Stomach (tissue), 9 donors: ENCODE data around the gene RPH3AL. TPM values are rescaled to one million over a fixed set of nuclear protein-coding genes. Genes with fewer than 3 reads are reported as not detected.

Experiments used
- DNase-seq, 2 donors: peaks; one replicate each; pipeline versions ENCODE4 v3.0.0 to v3.0.0-alpha.2; 2013 to 2019
- H3K27ac ChIP-seq, 5 donors: fragments of 200-600 bp in 4 of 5; sonication (generic) in 4 of 5; one replicate each; pipeline ENCODE4 v1.5.1; 2013 to 2019; ENCODE audit warnings: mild to moderate bottlenecking in 1 of 5, moderate library complexity in 1 of 5
- H3K27me3 ChIP-seq, 3 donors: fragments of 200-600 bp; sonication (generic); one replicate each; pipeline ENCODE4 v1.5.1; 2017 to 2019; ENCODE audit warnings: mixed run types in 1 of 3
- H3K36me3 ChIP-seq, 4 donors: fragments of 200-600 bp; sonication (generic); 1 replicate in 3 of 4; 2 replicates in 1 of 4; pipeline ENCODE4 v1.5.1; 2016 to 2019
- H3K4me1 ChIP-seq, 4 donors: fragments of 200-600 bp; sonication (generic); one replicate each; pipeline ENCODE4 v1.5.1; 2016 to 2019
- H3K4me3 ChIP-seq, 4 donors: fragments of 200-600 bp; sonication (generic) in 3 of 4; one replicate each; pipeline ENCODE4 v1.5.1; 2016 to 2019; ENCODE audit warnings: mild to moderate bottlenecking in 1 of 4
- H3K9me3 ChIP-seq, 4 donors: fragments of 200-600 bp; sonication (generic); one replicate each; pipeline ENCODE4 v1.5.1; 2016 to 2019
- EP300 ChIP-seq: sonication (generic); formaldehyde crosslinking; IDR thresholded peaks from one replicate; pipeline ENCODE4 v1.6.1; 2017; ENCODE audit warnings: antibody characterized with exemption
- POLR2A ChIP-seq, 4 donors: fragments of 450-650 bp; IDR thresholded peaks; one replicate each; pipeline ENCODE4 v1.6.1; 2016; ENCODE audit warnings: antibody characterized with exemption in 4 of 4, control low read depth in 2 of 4, mild to moderate bottlenecking in 1 of 4, moderate library complexity in 1 of 4
- POLR2AphosphoS5 ChIP-seq, 3 donors: sonication (generic); formaldehyde crosslinking; IDR thresholded peaks; one replicate each; pipeline ENCODE4 v1.6.1; 2016; ENCODE audit warnings: antibody characterized with exemption in 3 of 3
- WGBS, 5 donors: extraction: QIAGEN DNeasy Blood & Tissue Kit in 3 of 5; methylation state at CpG; one replicate each; pipeline versions ENCODE4 v1.1.5 to v1.1.7; 2013 to 2018; 5-methylcytosine and 5-hydroxymethylcytosine counted together
- intact Hi-C: fragments of 100-400 bp; cut with DNase I; formaldehyde crosslinking; loops from one replicate; pipeline ENCODE4 v1.15.1; 2023; ENCODE audit warnings: low total_unique reads
- polyA plus RNA-seq, 3 donors: library from polyadenylated mRNA; stranded (reverse); fragments of 200-250 nt; gene quantifications; one replicate each; pipeline ENCODE4 v1.2.3, GENCODE V29; 2013
- total RNA-seq, 5 donors: library from RNA; depleted of rRNA; stranded (reverse); fragments of >200 nt; gene quantifications; one replicate each; pipeline versions ENCODE4 v1.1.0 to v1.2.3, GENCODE V29; 2014 to 2016
- TF ChIP-seq, protein P1 (sequence below), 7 experiments: fragments of 450-650 bp in 4 of 7; fragments of 200-600 bp in 3 of 7; sonication (generic) in 3 of 7; IDR thresholded peaks; one replicate each; pipeline ENCODE4 v1.5.1; 2016 to 2019; ENCODE audit warnings: antibody characterized with exemption in 7 of 7, control low read depth in 2 of 7, mild to moderate bottlenecking in 1 of 7
- donor health status: healthy with polysubstance abuse.
- donor health status: Bipolar disorder and iron deficiency.
- donor health status: healthy.

RPH3AL gene
- total and polyA plus RNA-seq, 8 donors = 4.9 to 38.5 (median 17.4) TPM

DNA sequence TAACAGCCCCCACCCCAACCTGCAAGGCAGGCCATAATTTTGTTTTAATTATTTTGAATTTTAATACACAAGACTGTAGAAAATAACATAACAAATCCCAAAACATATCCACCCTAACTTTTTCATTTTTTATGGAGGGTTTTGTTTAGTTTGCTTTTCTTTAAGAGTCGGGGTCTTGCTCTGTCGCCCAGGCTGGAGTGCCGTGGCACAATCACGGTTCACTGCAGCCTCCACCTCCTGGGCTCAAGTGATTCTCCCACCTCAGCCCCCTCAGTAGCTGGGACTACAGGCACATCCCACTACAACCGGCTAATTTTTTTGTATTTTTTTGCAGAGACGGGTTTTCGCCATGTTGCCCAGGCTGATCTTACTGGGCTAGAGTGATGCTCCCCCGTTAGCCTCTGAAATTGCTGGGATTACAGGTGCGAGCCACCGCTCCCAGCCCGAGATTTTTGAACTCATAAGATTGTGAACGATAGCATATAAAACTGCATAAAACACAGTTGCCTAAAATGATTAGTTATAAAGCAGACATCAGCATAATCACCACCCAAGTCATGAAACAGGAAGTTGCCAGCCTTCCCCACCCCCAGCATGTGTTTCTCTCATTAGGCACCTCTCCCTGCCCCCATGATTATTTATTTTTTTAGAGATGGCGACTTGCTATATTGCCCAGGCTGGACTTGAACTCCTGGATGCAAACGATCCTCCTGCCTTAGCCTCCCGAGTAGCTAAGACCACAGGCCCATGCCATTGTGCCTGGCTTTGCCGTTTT is 157.6 kb downstream of the RPH3AL start:
- 83 to 88% (median 84%) methylated on average over 16 of the region's 16 CpGs for WGBS, 5 donors
- Histone ChIP-seq H3K27ac (no peak overlapping the region), H3K9me3 (no peaks in the 10 kb centered on the region), H3K4me1 (peaks cover 0 to 22% (median 12%) of the 10 kb centered on the region in 4 donors), H3K36me3 (no peaks in the 10 kb centered on the region), H3K4me3 (no peak overlapping the region), H3K27me3 (peaks cover 0 to 62% (median 8%) of the 10 kb centered on the region in 3 donors)
- no peak for DNase-seq
- TF ChIP-seq POLR2AphosphoS5 (IDR thresholded peaks at IDR 0.05) (no peak), POLR2A (IDR thresholded peaks at IDR 0.05) (no peak), EP300 (no peak)
- TF ChIP-seq, protein P1, sequence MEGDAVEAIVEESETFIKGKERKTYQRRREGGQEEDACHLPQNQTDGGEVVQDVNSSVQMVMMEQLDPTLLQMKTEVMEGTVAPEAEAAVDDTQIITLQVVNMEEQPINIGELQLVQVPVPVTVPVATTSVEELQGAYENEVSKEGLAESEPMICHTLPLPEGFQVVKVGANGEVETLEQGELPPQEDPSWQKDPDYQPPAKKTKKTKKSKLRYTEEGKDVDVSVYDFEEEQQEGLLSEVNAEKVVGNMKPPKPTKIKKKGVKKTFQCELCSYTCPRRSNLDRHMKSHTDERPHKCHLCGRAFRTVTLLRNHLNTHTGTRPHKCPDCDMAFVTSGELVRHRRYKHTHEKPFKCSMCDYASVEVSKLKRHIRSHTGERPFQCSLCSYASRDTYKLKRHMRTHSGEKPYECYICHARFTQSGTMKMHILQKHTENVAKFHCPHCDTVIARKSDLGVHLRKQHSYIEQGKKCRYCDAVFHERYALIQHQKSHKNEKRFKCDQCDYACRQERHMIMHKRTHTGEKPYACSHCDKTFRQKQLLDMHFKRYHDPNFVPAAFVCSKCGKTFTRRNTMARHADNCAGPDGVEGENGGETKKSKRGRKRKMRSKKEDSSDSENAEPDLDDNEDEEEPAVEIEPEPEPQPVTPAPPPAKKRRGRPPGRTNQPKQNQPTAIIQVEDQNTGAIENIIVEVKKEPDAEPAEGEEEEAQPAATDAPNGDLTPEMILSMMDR (IDR thresholded peaks at IDR 0.05) = no peak
- intact Hi-C loops = no loop called here

GRCh38 chr17:193841-194806 is 158.5 kb downstream of the RPH3AL start:
- peak in 1 of 2 donors; percentile 68 for DNase-seq
- H3K27ac ChIP-seq = no peak overlapping the region

DNA sequence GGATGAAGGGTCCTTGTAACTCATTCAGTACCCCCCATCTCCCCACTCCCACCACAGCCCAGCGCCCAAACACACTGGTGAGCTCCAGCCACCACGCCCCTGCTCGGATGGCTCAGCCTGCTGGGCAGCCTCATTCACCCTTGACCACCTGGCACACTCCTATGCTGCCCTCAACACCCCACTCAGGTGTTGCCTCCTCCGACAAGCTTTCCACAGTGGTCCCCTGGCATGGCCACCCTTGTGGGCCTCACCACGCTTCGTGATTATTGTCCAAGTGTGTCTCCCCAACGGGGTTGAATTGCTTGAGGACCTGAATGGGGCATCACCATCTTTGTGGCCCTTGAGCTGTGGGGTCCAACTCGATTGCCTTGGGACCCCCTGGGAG is 159.2 kb downstream of the RPH3AL start:
- TF ChIP-seq POLR2A (IDR thresholded peaks at IDR 0.05) = no peak
- TF ChIP-seq EP300 = no peak
- TF ChIP-seq, protein P1 (IDR thresholded peaks at IDR 0.05) = no peak
- no peak for TF ChIP-seq POLR2AphosphoS5 (IDR thresholded peaks at IDR 0.05)
- peaks cover 0 to 8% (median 0%) of the 10 kb centered on the region in 4 donors for H3K4me1 ChIP-seq
- peaks cover 0 to 52% (median 8%) of the 10 kb centered on the region in 3 donors for H3K27me3 ChIP-seq
- WGBS, 5 donors = 91 to 95% (median 92%) methylated on average over 7 to 8 of the region's 8 CpGs
- H3K36me3 ChIP-seq = no peaks in the 10 kb centered on the region
- H3K27ac ChIP-seq = no peak overlapping the region
- intact Hi-C loops = no loop called here
- no peak overlapping the region for H3K4me3 ChIP-seq
- no peak for DNase-seq
- no peaks in the 10 kb centered on the region for H3K9me3 ChIP-seq

More at GRCh38 chr17:193841-194806, 158.5 kb downstream of the RPH3AL start:
- H3K4me3 ChIP-seq = no peak overlapping the region
- no peaks in the 10 kb centered on the region for H3K36me3 ChIP-seq
- intact Hi-C loops = no loop called here
- 58 to 66% (median 60%) methylated on average over 29 to 31 of the region's 31 CpGs for WGBS, 5 donors
- peaks cover 0 to 56% (median 8%) of the 10 kb centered on the region in 3 donors for H3K27me3 ChIP-seq
- H3K4me1 ChIP-seq = peaks cover 0 to 13% (median 3%) of the 10 kb centered on the region in 4 donors
- TF ChIP-seq POLR2A (IDR thresholded peaks at IDR 0.05) (no peak), EP300 (no peak), POLR2AphosphoS5 (IDR thresholded peaks at IDR 0.05) (no peak)
- TF ChIP-seq, protein P1 (IDR thresholded peaks at IDR 0.05) = no peak
- no peaks in the 10 kb centered on the region for H3K9me3 ChIP-seq
